Measurements from ENCODE around the gene SSX5.

- TF ChIP-seq DPF2 (IDR thresholded peaks at IDR 0.05) (no peak), CTCF (IDR thresholded peaks at IDR 0.05 in 2 of 3, conservative IDR thresholded peaks at IDR 0.05 in 1 of 3; ENCODE audit: control insufficient read depth in 2 of 3, extremely low read depth in 1 of 3, insufficient read depth in 1 of 3, low read depth in 3 of 3, low read length in 3 of 3) (no peak), ZBTB4 (CRISPR knock-in tag; IDR thresholded peaks at IDR 0.05) (no peak), TCF7 (IDR thresholded peaks at IDR 0.05; ENCODE audit: borderline replicate concordance) (no peak), TCF12 (IDR thresholded peaks at IDR 0.05; ENCODE audit: low read depth, low read length) (no peak), EP300 (IDR thresholded peaks at IDR 0.05; ENCODE audit: borderline replicate concordance in 1 of 2, control insufficient read depth in 1 of 2, low read depth in 2 of 2, low read length in 2 of 2) (no peak), KDM1A (IDR thresholded peaks at IDR 0.05; ENCODE audit: borderline replicate concordance) (no peak), POLR2A (IDR thresholded peaks at IDR 0.05; ENCODE audit: low read depth, low read length) (no peak), PRDM15 (CRISPR knock-in tag; IDR thresholded peaks at IDR 0.05) (no peak), RAD21 (IDR thresholded peaks at IDR 0.05; ENCODE audit: insufficient read depth, low read depth, low read length) (no peak)
Measured at GRCh38 chrX:48156014-48156413, 40.6 kb downstream of the SSX5 start.

All from GM12878 (cell line).